NOMO-1 treated with dmso at 0.1 percent for 144 hours (cell line): Measurements from ENCODE around the gene AGPAT3.

ENCODE experiments used
- DNase-seq: peaks from one replicate; lab custom pipeline; 2025; ENCODE audit not compliant: unreplicated experiment; lab: John Stamatoyannopoulos, UW

AGPAT3 gene

GRCh38 chr21:43971992-43972255, 106.9 kb downstream of the AGPAT3 start:
- no peak for DNase-seq

- no peak for DNase-seq
Observed at GRCh38 chr21:43972850-43973633, 108.0 kb downstream of the AGPAT3 start.

- no peak for DNase-seq
Observed at GRCh38 chr21:43973634-43973955, 108.6 kb downstream of the AGPAT3 start.

DNA sequence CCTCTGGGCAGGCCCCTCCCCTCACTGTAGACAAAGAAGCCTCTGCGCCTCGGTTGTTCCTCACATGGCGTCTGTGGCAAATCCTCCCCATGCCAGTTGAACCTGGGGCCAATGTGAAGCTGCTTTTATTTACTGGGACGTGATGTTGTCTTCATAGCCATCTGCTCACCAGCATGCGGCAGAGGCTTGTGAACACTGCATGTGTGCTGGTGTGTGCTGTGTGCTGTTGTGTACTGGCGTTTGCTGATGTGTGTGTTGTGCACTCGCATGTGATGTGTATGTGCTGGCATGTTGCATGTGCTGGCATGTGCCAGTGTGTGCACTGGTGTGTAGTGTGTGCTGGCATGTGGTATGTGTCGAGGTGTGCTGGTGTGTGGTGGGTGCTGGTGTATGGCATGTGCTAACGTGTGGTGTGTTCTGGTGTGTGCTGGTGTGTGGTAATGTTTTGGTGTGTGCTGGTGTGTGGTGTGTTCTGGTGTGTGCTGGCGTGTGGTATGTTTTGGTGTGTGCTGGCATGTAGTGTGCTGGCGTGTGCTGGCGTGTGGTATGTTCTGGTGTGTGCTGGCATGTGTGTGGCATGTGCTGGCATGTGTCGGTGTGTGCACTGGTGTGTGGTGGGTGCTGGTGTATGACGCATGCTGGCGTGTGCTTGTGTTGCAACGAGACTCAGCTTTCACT, 109.9 kb downstream of the AGPAT3 start:
- no peak for DNase-seq

DNA sequence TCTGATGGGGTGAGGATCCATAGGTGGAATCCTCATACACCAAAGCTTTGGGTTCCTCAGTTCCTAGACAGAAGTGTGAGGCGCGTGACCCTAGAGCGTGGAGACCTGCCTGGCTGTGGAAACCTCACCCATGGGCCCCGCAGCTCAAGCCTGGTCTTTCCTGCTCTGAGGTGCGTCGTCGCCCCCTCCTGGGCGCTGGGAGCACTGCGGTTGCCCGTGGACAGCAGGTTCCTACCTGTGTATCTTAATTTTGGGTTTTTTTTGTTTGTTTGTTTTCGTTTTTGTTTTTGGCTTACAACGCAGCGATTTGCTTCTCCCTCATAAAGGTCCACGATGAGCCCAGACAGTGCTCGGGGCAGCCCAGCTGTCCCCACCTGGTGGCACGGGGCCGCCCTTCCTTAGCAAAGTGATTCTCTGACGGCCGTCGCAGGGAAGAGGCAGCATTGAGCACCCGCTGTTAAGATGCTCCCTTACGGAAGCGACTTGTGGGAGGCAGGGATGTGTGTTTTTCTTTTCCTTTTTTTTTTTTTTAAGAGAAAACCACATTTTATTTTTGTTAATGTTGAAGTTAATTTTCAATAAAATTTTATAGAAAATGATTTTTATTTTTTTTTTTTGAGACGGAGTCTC, 110.6 kb downstream of the AGPAT3 start:
- DNase-seq, result peak; percentile 13

- DNase-seq, result no peak
Observed at GRCh38 chr21:43976661-43977060, 111.6 kb downstream of the AGPAT3 start.

DNA sequence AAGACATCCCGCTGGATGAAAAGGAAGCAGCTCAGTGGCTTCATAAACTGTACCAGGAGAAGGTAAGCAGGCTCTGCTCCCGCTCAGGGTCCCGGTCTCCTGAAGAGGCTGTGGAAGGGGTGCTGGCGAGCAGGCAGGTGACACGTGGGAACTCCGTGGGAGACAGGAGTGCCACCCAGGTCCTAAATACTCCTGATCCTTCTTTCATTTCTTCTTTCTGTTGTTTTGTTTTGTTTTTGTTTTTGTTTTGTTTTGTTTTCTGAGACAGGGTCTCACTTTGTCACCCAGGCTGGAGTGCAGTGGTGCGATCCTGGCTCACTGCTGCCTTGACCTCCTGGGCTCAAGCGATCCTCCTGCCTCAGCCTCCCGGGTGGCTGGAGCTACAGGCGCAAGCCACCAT, 113.0 kb downstream of the AGPAT3 start:
- DNase-seq, result no peak

DNA sequence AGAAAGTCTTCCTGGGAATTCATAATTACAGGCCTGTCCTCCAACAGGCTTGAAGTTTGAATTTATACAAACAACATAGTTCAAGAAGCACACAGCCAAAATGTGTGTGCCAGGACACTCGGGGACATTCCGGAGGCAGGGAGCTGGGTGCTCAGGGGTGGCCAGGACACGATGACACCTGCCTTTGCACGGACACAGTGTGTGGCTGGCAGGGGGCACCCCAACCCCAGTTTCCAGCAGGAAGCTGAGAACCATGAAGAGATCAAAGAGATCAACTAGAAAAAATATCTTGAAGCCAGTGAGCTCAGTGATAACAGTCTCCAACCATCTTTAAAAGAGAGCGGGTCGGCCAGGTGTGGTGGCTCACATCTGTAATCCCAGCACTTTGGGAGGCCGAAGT, 114.6 kb downstream of the AGPAT3 start:
- no peak for DNase-seq

DNA sequence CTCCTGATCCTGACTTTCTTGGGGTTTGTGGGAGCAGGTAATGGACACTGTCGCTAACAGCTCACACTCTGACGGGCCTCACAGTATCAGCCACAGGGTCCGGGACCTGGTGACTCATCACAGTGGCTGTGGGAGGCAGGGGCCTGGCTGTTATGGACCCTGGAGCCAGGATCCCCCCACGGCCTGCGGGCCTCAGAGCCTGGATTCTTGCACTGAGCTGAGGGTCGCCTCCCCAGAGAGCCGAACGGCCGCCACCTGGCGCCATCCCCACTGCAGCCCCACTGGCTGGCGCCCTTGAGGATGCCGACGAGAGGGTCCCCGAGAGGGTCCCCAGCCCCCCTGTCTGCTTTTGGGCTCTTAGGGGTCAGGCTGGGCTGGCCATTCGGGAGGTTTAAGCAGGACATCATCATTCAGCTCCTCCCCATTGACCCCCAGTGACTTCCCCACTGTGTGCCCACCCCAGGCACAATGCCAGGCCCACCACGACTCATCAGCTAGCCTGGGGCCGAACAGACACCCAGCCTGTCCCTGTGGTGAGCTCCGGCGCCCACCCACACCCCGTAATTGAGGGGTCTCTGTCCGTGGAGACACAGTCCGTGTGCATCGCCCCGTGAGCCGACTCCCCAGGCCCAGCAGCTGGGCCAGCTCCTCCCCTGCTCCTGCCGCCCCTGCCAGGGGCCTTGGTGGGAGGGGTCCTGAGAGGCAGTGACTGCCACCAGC, 116.3 kb downstream of the AGPAT3 start:
- no peak for DNase-seq

DNA sequence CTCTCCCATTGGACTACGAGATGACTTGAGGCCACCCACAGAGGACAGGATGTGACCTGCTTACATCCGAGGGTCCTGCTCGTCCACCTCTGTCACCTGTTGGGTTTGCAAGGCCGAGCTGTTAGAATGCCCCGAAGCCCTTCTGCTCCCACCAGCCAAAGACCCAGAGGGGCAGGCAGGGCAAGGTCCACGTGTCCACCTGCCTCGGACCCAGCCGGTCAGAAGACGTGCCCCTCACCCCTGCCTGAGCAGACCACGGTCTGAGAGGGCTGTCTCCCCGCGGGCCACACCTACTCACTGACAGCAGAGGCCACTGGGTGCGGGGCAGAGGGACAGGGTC, 116.8 kb downstream of the AGPAT3 start:
- DNase-seq, result no peak

DNA sequence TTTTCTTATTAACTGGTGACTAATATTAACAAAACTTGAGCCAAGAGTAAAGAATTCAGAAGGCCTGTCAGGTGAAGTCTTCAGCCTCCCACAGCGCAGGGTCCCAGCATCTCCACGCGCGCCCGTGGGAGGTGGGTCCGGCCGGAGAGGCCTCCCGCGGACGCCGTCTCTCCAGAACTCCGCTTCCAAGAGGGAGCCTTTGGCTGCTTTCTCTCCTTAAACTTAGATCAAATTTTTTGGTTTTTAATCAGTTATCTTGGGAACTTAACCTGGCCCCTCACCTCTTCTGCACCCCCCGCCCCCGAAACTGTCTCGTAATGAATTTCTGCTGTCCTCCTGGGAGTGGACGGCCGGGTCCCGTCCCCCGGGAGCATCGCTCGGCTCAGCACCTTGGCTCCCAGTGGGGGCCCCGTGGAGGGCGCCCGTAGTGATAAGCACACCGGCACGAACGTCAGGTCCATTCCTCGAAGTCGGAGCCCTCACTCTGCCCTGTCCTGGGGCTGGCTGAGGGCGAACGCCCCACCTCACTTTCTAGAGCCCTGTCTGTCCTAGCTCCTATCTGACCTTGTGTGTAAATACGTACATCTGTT, 117.6 kb downstream of the AGPAT3 start:
- no peak for DNase-seq

- no peak for DNase-seq
Observed at GRCh38 chr21:43983390-43983789, 118.4 kb downstream of the AGPAT3 start.

DNA sequence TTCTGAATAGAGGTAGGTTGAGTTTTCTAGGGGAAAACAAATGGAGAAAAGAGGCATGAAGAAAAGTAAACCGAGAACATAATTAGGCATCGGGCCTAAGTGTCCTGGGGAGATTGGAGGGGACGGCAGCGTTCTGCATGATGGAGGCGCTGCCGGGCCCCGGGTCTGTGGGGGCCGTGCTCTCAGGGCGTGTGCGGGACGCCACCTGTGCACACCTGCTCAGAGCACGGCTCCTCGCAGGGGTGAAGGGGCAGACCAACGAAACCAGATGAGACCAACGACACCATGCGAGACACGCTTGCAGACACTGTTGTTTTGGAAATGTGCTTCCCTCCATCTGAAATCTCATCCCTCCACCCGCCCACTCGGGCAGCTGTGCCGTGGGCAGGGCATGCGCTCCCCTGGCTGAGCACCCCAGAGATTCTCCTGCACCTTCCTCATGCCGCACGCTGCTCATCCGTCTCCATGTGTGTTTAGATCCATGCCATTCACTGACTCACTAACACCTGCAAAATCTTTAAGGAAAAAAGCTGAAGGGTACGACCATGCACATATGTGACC, 118.9 kb downstream of the AGPAT3 start:
- DNase-seq, result no peak

GRCh38 chr21:43984905-43985689, 120.1 kb downstream of the AGPAT3 start:
- no peak for DNase-seq

DNA sequence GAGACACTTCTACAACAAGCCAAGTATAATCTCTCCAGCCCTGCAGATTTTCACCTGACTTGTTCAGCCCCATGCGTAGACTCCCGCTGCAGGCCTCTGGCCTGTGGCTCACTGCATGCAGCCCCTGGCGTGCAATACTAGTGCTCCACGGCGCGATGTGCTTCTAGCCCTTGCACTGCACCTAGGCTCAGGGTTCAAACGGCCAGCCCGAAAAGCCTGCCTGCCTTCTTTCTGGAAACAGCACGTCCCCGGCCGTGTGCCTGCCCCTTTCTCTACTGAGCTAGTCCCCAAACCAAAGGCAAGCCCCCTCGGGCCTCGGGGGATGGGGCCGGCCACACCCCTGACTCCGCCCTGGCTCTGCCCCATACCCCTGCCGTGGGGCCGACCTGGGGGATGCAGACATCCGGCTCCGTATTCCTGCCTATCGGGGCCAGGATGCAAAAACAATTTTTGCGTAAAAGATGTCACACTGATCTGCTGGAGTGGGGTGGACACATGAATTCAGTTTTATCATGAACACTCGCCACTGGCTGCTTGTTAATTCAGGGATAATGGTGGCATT, 120.7 kb downstream of the AGPAT3 start:
- DNase-seq, result no peak

- DNase-seq, result no peak
Observed at GRCh38 chr21:43986544-43987451, 121.8 kb downstream of the AGPAT3 start.

DNA sequence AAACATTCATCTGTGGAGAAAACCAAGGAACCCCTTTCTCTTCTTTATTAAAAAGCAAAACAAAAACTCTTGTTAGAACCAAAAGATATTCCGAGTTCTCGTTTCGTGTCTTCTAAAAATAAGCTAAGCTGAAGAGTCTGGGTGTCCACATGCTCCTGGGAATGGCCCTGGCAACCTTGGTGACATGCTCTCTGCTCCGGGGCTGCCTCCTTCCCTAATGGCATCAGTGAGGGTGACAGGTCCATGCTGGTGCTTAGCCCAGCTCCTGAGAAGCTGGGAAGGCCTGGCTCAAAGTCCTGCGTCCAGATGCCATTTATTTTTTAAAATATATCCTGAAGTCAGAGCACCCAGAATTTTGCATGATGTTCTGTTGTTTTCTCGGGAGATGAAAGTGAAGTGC, 122.5 kb downstream of the AGPAT3 start:
- DNase-seq, result no peak

- no peak for DNase-seq
Observed at GRCh38 chr21:43988016-43988415, 123.0 kb downstream of the AGPAT3 start.

GRCh38 chr21:43988506-43989230, 123.6 kb downstream of the AGPAT3 start:
- no peak for DNase-seq
